HG03565 (cell line): ENCODE data around the gene BFSP1.

Source experiments
- ATAC-seq: cut with Tn5 transposase; IDR thresholded peaks from one replicate; pipeline ENCODE4 v1.9.1; 2021; ENCODE audit warnings: mild to moderate bottlenecking, moderate library complexity; ENCODE audit not compliant: unreplicated experiment

Gene BFSP1

GRCh38 chr20:17524560-17524959 lies 6.6 kb downstream of the BFSP1 start:
- ATAC-seq: no peak

GRCh38 chr20:17523326-17523725 lies 7.9 kb downstream of the BFSP1 start:
- ATAC-seq: no peak

GRCh38 chr20:17522528-17522927 lies 8.7 kb downstream of the BFSP1 start:
- ATAC-seq: no peak

- ATAC-seq: no peak
Measured at GRCh38 chr20:17520583-17520982, 10.6 kb downstream of the BFSP1 start.

GRCh38 chr20:17519606-17520285 lies 11.4 kb downstream of the BFSP1 start:
- no peak for ATAC-seq

GRCh38 chr20:17518339-17519052 lies 12.7 kb downstream of the BFSP1 start:
- ATAC-seq: no peak

GRCh38 chr20:17515053-17515452 lies 16.1 kb downstream of the BFSP1 start:
- ATAC-seq: no peak

- no peak for ATAC-seq
Measured at GRCh38 chr20:17513939-17514338, 17.2 kb downstream of the BFSP1 start.

- no peak for ATAC-seq
Measured at GRCh38 chr20:17511401-17511800, 19.8 kb downstream of the BFSP1 start.

- no peak for ATAC-seq
Measured at GRCh38 chr20:17510548-17510947, 20.6 kb downstream of the BFSP1 start.

GRCh38 chr20:17508756-17509155 lies 22.4 kb downstream of the BFSP1 start:
- ATAC-seq: no peak

- no peak for ATAC-seq
Measured at GRCh38 chr20:17507531-17507930, 23.6 kb downstream of the BFSP1 start.

GRCh38 chr20:17507032-17507431 lies 24.1 kb downstream of the BFSP1 start:
- no peak for ATAC-seq

- no peak for ATAC-seq
Measured at GRCh38 chr20:17505636-17506517, 25.3 kb downstream of the BFSP1 start.

GRCh38 chr20:17504898-17505635 lies 26.1 kb downstream of the BFSP1 start:
- peak; percentile 55 for ATAC-seq

GRCh38 chr20:17504066-17504897 lies 26.9 kb downstream of the BFSP1 start:
- ATAC-seq: peak; percentile 25

- no peak for ATAC-seq
Measured at GRCh38 chr20:17503301-17504065, 27.7 kb downstream of the BFSP1 start.

- no peak for ATAC-seq
Measured at GRCh38 chr20:17502105-17502504, 29.1 kb downstream of the BFSP1 start.

GRCh38 chr20:17501701-17502100 lies 29.5 kb downstream of the BFSP1 start:
- no peak for ATAC-seq
